GM12878 (cell line): ENCODE results near the gene NRG2. TPM values are rescaled to one million over a fixed set of nuclear protein-coding genes. Genes with fewer than 3 reads are reported as not detected.

ENCODE experiments used
- ATAC-seq: fragments of 200-7000 bp; cut with Tn5 transposase; 3 replicates; pipeline ENCODE4 v1.9.1; 2020; ENCODE audit warnings: mild to moderate bottlenecking, moderate library complexity
- BruUV-seq: library from RNA; stranded (reverse); fragments of 400-500 nt; replicated peaks from 2 replicates; lab custom pipeline; 2021; lab: Mats Ljungman, UMichigan
- CTCF ChIA-PET: fragments of 300-600 bp; sonication (Branson Sonifier 250); formaldehyde crosslinking; extraction: SDS; loops from one replicate; lab custom pipeline; 2021; ENCODE audit warnings: inconsistent platforms; lab: Yijun Ruan, JAX
- POLR2A ChIA-PET: fragments of 350-600 bp; formaldehyde crosslinking; extraction: SDS; loops from one replicate; lab custom pipeline; 2021; ENCODE audit warnings: inconsistent platforms; lab: Charles Lee
- RAD21 ChIA-PET: fragments of 300-600 bp; sonication (Branson Sonifier 250); formaldehyde crosslinking; loops from one replicate; lab custom pipeline; 2023; ENCODE audit warnings: antibody characterized with exemption; ENCODE audit not compliant: unreplicated experiment; lab: Charles Lee
- SMC1A ChIA-PET: fragments of 300-600 bp; sonication (Branson Sonifier 250); formaldehyde crosslinking; loops from one replicate; lab custom pipeline; 2023; ENCODE audit not compliant: unreplicated experiment, uncharacterized antibody; lab: Charles Lee
- DNase-seq: peaks from one replicate; pipeline ENCODE4 v3.0.0-alpha.2; 2011; ENCODE audit warnings: low read depth, low spot score
- FAIRE-seq: peaks from 3 replicates; lab custom pipeline; 2011; peaks lifted over from hg19 to GRCh38; lab: Jason Lieb, UNC
- H2AFZ ChIP-seq: 2 replicates; pipeline ENCODE4 v1.6.0; 2011; ENCODE audit warnings: low read depth, low read length, control low read depth; ENCODE audit not compliant: control insufficient read depth
- H3K27ac ChIP-seq: 2 replicates; pipeline ENCODE4 v1.5.1; 2011; ENCODE audit warnings: control low read depth; ENCODE audit not compliant: control insufficient read depth, insufficient read depth
- H3K27me3 ChIP-seq, 2 experiments: replicated peaks in 1 of 2; 2 replicates each; pipeline versions ENCODE4 v1.6.0 to v1.6.1; 2011; ENCODE audit warnings: low read length in 1 of 2; ENCODE audit not compliant: control insufficient read depth in 2 of 2, insufficient read depth in 2 of 2
- H3K36me3 ChIP-seq, 2 experiments: 2 replicates each; pipeline ENCODE4 v1.5.1; 2011; ENCODE audit warnings: low read length in 1 of 2; ENCODE audit not compliant: control insufficient read depth in 2 of 2, insufficient read depth in 2 of 2
- H3K4me1 ChIP-seq: 2 replicates; pipeline ENCODE4 v1.6.1; 2011; ENCODE audit warnings: mild to moderate bottlenecking, low read length, moderate library complexity, mixed read lengths; ENCODE audit not compliant: control insufficient read depth, insufficient read depth
- H3K4me2 ChIP-seq: 2 replicates; pipeline ENCODE4 v1.6.0; 2011; ENCODE audit warnings: control low read depth; ENCODE audit not compliant: control insufficient read depth, insufficient read depth
- H3K4me3 ChIP-seq: fragments of 200-600 bp; sonication (generic); 2 replicates; pipeline ENCODE4 v1.5.1; 2016
- H3K79me2 ChIP-seq: 2 replicates; pipeline ENCODE4 v1.6.0; 2011; ENCODE audit warnings: low read length; ENCODE audit not compliant: control insufficient read depth, insufficient read depth
- H3K9ac ChIP-seq: 2 replicates; pipeline ENCODE4 v1.8.0; 2011; ENCODE audit warnings: low read length, control low read depth, mixed read lengths; ENCODE audit not compliant: control insufficient read depth, insufficient read depth
- H3K9me3 ChIP-seq: replicated peaks from 3 replicates; pipeline ENCODE4 v1.5.1; 2011; ENCODE audit warnings: mild to moderate bottlenecking, low read length; ENCODE audit not compliant: control insufficient read depth, insufficient read depth
- H4K20me1 ChIP-seq: 2 replicates; pipeline ENCODE4 v1.6.0; 2011; ENCODE audit not compliant: control insufficient read depth, insufficient read depth
- BMI1 ChIP-seq: fragments of 450-650 bp; IDR thresholded peaks from 2 replicates; pipeline ENCODE4 v1.6.1; 2016; ENCODE audit warnings: mild to moderate bottlenecking, moderate library complexity, borderline replicate concordance
- ESRRA ChIP-seq: IDR thresholded peaks from 2 replicates; pipeline ENCODE4 v1.6.1; 2012; ENCODE audit warnings: mild to moderate bottlenecking, low read length, improper control_type of control experiment
- ETV6 ChIP-seq, 2 experiments: fragments of 450-650 bp in 1 of 2; IDR thresholded peaks in 1 of 2; conservative IDR thresholded peaks in 1 of 2; 2 replicates each; pipeline ENCODE4 v1.6.1; 2014; ENCODE audit warnings: antibody characterized with exemption in 1 of 2, borderline replicate concordance in 1 of 2, low read depth in 1 of 2, mild to moderate bottlenecking in 1 of 2, moderate library complexity in 1 of 2
- FOS ChIP-seq: IDR thresholded peaks from 3 replicates; pipeline ENCODE4 v1.6.1; 2011; ENCODE audit warnings: borderline replicate concordance; ENCODE audit not compliant: insufficient read length; ENCODE audit errors: extremely low read depth
- HDAC2 ChIP-seq: fragments of 200-600 bp; sonication (generic); IDR thresholded peaks from 2 replicates; pipeline ENCODE4 v1.6.1; 2017
- JUNB ChIP-seq: IDR thresholded peaks from 2 replicates; pipeline ENCODE4 v1.6.1; 2016; ENCODE audit warnings: antibody characterized with exemption, mild to moderate bottlenecking
- LARP7 ChIP-seq: fragments of 450-650 bp; IDR thresholded peaks from 2 replicates; pipeline ENCODE4 v1.6.1; 2017; ENCODE audit warnings: mild to moderate bottlenecking
- MTA2 ChIP-seq: fragments of 450-650 bp; IDR thresholded peaks from 2 replicates; pipeline ENCODE4 v1.6.1; 2016; ENCODE audit warnings: low read depth, mild to moderate bottlenecking, moderate library complexity
- NFYA ChIP-seq: IDR thresholded peaks from 2 replicates; pipeline ENCODE4 v1.6.1; 2011; ENCODE audit warnings: low read depth, mild to moderate bottlenecking, low read length, improper control_type of control experiment, borderline replicate concordance
- NR2F1 ChIP-seq: fragments of 450-650 bp; conservative IDR thresholded peaks from 2 replicates; pipeline ENCODE4 v1.6.1; 2017; ENCODE audit warnings: mild to moderate bottlenecking
- RAD21 ChIP-seq: IDR thresholded peaks from 2 replicates; pipeline ENCODE4 v1.6.1; 2011; ENCODE audit warnings: mild to moderate bottlenecking, low read depth, low read length, moderate library complexity; ENCODE audit not compliant: insufficient read depth
- RB1 ChIP-seq: fragments of 450-650 bp; formaldehyde crosslinking; IDR thresholded peaks from 2 replicates; pipeline ENCODE4 v1.6.1; 2017; ENCODE audit warnings: mild to moderate bottlenecking, borderline replicate concordance
- RELB ChIP-seq: fragments of 450-650 bp; IDR thresholded peaks from 2 replicates; pipeline ENCODE4 v1.6.1; 2017; ENCODE audit warnings: low read depth, mild to moderate bottlenecking, moderate library complexity
- SMAD5 ChIP-seq: IDR thresholded peaks from 2 replicates; pipeline ENCODE4 v1.6.1; 2016; ENCODE audit warnings: antibody characterized with exemption, low read depth
- SMC3 ChIP-seq: IDR thresholded peaks from 2 replicates; pipeline ENCODE4 v1.6.1; 2011; ENCODE audit warnings: low read length, improper control_type of control experiment, borderline replicate concordance
- USF1 ChIP-seq: IDR thresholded peaks from 2 replicates; pipeline ENCODE4 v1.6.1; 2011; ENCODE audit warnings: borderline replicate concordance, low read depth, mild to moderate bottlenecking, moderate library complexity, mixed read lengths, low read length; ENCODE audit not compliant: insufficient read depth; ENCODE audit errors: extremely low read length
- YY1 ChIP-seq: IDR thresholded peaks from 2 replicates; pipeline ENCODE4 v1.6.1; 2011; ENCODE audit warnings: low read depth, mild to moderate bottlenecking, low read length
- ZNF207 ChIP-seq: fragments of 450-650 bp; IDR thresholded peaks from 2 replicates; pipeline ENCODE4 v1.6.1; 2014; ENCODE audit warnings: antibody characterized with exemption, mild to moderate bottlenecking, borderline replicate concordance
- whole genome bisulfite sequencing: methylation state at CpG from one replicate; pipeline ENCODE4 v1.1.6; 2016; ENCODE audit warnings: low lambda C conversion rate; ENCODE audit not compliant: insufficient replicate concordance, insufficient coverage; ENCODE audit errors: missing lambda C conversion rate; 5-methylcytosine and 5-hydroxymethylcytosine counted together
- in situ Hi-C: fragments of 300-500 bp; cut with MboI; formaldehyde crosslinking; loops from 9 replicates; pipeline ENCODE4 v1.14.3; 2018; ENCODE audit warnings: mixed read lengths
- intact Hi-C: fragments of 100-400 bp; cut with micrococcal nuclease; formaldehyde crosslinking; loops from one replicate; pipeline ENCODE4 v1.14.2; 2022; ENCODE audit not compliant: unreplicated experiment
- polyA plus RNA-seq, 11 experiments: library from polyadenylated mRNA; depleted of rRNA in 4 of 11; unstranded in 6 of 11; stranded (reverse) in 5 of 11; fragments of >200 nt; fragmentation: Nextera tagmentation in 4 of 11; fragmentation: Illumina TruSeq in 1 of 11; extraction: Ambion mirVana in 4 of 11; extraction: Trizol in 1 of 11; gene quantifications; 1 replicate in 1 of 11; 2 replicates in 10 of 11; pipeline versions ENCODE4 v1.2.1 to v1.2.3, GENCODE V29; 2011 to 2016; ENCODE audit warnings: inconsistent platforms in 2 of 11, missing spikeins in 2 of 11, low read depth in 1 of 11
- total RNA-seq, 4 experiments: library from RNA; depleted of rRNA in 3 of 4; stranded (reverse); fragments of >200 nt in 3 of 4; fragmentation: Illumina TruSeq in 1 of 4; extraction: Trizol in 1 of 4; gene quantifications; 2 replicates each; pipeline versions ENCODE4 v1.2.1 to v1.2.3, GENCODE V29; 2013 to 2021
- TF ChIP-seq, protein P1 (sequence below), 3 experiments: IDR thresholded peaks in 2 of 3; conservative IDR thresholded peaks in 1 of 3; 2 replicates each; pipeline ENCODE4 v1.5.1; 2011; ENCODE audit warnings: low read depth in 3 of 3, low read length in 3 of 3, mild to moderate bottlenecking in 3 of 3, control low read depth in 2 of 3, moderate library complexity in 2 of 3, inconsistent platforms in 1 of 3, mixed read lengths in 1 of 3; ENCODE audit not compliant: control insufficient read depth in 2 of 3, insufficient read depth in 1 of 3; ENCODE audit errors: extremely low read depth in 1 of 3
- TF ChIP-seq, protein P2 (sequence below): IDR thresholded peaks from 2 replicates; pipeline ENCODE4 v1.6.1; 2011; ENCODE audit warnings: borderline replicate concordance, low read depth, mild to moderate bottlenecking, moderate library complexity, low read length; ENCODE audit not compliant: insufficient read depth, poor library complexity, severe bottlenecking

Gene NRG2
- total and polyA plus RNA-seq, 10 of the 15 experiments (the other 5 are each of a cell fraction or from before 2014, with no cell fraction given): 0.10 to 21.7 (median 9.6) TPM

GRCh38 chr5:139897982-139898381 lies 145.1 kb downstream of the NRG2 start:
- CTCF ChIA-PET: interaction anchor here (2.4 kb wide), 1 partner anchor 71 kb away, joined by 12 read pairs; no protein-coding TSS in a partner anchor
- BruUV-seq: no TSS peak
- no peak for ATAC-seq
- no peak for FAIRE-seq
- POLR2A ChIA-PET: interaction anchor here (0.6 kb wide), 1 partner anchor 799 kb away, joined by 6 read pairs; no protein-coding TSS in a partner anchor
- Histone ChIP-seq H3K4me1 (no peaks in the 10 kb centered on the region), H3K79me2 (no peaks in the 10 kb centered on the region), H3K4me3 (no peak overlapping the region), H3K27ac (no peak overlapping the region), H3K36me3 (no peaks in the 10 kb centered on the region; a peak in 3 of 4 replicates), H3K4me2 (no peak overlapping the region), H3K27me3 (peaks cover 0 to 4% of the 10 kb centered on the region in 2 experiments; a peak in 1 of 4 replicates), H3K9me3 (no peaks in the 10 kb centered on the region), H3K9ac (no peak overlapping the region), H2AFZ (no peak overlapping the region), H4K20me1 (no peaks in the 10 kb centered on the region; the same call in 1 of the 2 replicates)
- RAD21 ChIA-PET: no interaction called here
- SMC1A ChIA-PET: interaction anchor here (1.0 kb wide), 1 partner anchor 21 kb away, joined by 3 read pairs; no protein-coding TSS in a partner anchor
- intact Hi-C loops: no loop called here
- TF ChIP-seq RELB (no peak), MTA2 (no peak), YY1 (no peak), ZNF207 (no peak), BMI1 (no peak), NR2F1 (no peak), ETV6 (conservative IDR thresholded peaks at IDR 0.05 in 1 of 2, IDR thresholded peaks at IDR 0.05 in 1 of 2; ENCODE audit: borderline replicate concordance in 1 of 2, low read depth in 1 of 2) (no peak), LARP7 (no peak), NFYA (no peak), ESRRA (no peak), RB1 (no peak), FOS (no peak), SMC3 (no peak), SMAD5 (no peak), RAD21 (no peak), USF1 (no peak), HDAC2 (no peak), JUNB (no peak)
- TF ChIP-seq, protein P1, sequence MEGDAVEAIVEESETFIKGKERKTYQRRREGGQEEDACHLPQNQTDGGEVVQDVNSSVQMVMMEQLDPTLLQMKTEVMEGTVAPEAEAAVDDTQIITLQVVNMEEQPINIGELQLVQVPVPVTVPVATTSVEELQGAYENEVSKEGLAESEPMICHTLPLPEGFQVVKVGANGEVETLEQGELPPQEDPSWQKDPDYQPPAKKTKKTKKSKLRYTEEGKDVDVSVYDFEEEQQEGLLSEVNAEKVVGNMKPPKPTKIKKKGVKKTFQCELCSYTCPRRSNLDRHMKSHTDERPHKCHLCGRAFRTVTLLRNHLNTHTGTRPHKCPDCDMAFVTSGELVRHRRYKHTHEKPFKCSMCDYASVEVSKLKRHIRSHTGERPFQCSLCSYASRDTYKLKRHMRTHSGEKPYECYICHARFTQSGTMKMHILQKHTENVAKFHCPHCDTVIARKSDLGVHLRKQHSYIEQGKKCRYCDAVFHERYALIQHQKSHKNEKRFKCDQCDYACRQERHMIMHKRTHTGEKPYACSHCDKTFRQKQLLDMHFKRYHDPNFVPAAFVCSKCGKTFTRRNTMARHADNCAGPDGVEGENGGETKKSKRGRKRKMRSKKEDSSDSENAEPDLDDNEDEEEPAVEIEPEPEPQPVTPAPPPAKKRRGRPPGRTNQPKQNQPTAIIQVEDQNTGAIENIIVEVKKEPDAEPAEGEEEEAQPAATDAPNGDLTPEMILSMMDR (IDR thresholded peaks at IDR 0.05 in 2 of 3, conservative IDR thresholded peaks at IDR 0.05 in 1 of 3; ENCODE audit: control insufficient read depth in 2 of 3, extremely low read depth in 1 of 3, insufficient read depth in 1 of 3, low read depth in 3 of 3, low read length in 3 of 3): no peak
- TF ChIP-seq, protein P2, sequence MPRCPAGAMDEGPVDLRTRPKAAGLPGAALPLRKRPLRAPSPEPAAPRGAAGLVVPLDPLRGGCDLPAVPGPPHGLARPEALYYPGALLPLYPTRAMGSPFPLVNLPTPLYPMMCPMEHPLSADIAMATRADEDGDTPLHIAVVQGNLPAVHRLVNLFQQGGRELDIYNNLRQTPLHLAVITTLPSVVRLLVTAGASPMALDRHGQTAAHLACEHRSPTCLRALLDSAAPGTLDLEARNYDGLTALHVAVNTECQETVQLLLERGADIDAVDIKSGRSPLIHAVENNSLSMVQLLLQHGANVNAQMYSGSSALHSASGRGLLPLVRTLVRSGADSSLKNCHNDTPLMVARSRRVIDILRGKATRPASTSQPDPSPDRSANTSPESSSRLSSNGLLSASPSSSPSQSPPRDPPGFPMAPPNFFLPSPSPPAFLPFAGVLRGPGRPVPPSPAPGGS: no peak
- 59% methylated on average over 6 of the region's 6 CpGs for WGBS
- in situ Hi-C loops: no loop called here
- DNase-seq: no peak
